ENCODE measurements around the gene MPZ. TPM values are rescaled to one million over a fixed set of nuclear protein-coding genes. Genes with fewer than 3 reads are reported as not detected.

The MPZ gene
- total and polyA plus RNA-seq, 9 of the 15 experiments (the other 6 are each of a cell fraction or from before 2014, with no cell fraction given): 0.22 to 16.6 (median 10.9) TPM

DNA sequence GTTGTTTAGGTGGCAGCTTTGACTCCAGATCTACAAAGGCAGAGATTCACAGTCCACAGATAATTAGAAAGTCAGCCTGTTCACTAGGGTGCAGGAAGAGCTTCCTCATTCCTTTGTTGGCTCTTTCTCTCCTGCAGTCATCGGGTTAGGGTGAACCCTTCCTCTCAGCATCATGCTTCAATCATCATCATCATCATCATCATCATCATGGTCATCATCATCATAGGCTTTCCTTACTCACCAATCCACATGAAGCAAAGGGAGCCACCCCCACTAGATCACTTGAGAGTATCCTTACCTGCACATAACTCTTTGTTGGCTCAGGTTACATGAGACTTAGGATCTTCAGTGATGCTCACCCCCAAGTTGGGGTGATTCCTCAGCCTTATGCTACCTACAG, 19.0 kb downstream of the MPZ start:
- Histone ChIP-seq H3K9me3 (replicated peaks; ENCODE audit: control insufficient read depth, insufficient read depth, low read depth, low read length) (no peaks in the 10 kb centered on the region), H2AFZ (ENCODE audit: low read depth, low read length) (0 out of 2 replicates have a peak overlapping the region, but pooled peaks have one; percentile 1), H4K20me1 (replicated peaks; ENCODE audit: control insufficient read depth, insufficient read depth, low read length) (no peaks in the 10 kb centered on the region), H3K9ac (ENCODE audit: insufficient read depth in 1 of 2, low read depth in 2 of 2, low read length in 2 of 2) (no peak overlapping the region), H3K9me1 (ENCODE audit: control insufficient read depth, insufficient read depth, low read length) (no peaks in the 10 kb centered on the region), H3K4me1 (replicated peaks in 1 of 2; ENCODE audit: control insufficient read depth in 2 of 2, insufficient read depth in 2 of 2, low read length in 2 of 2) (peaks cover 0 to 3% of the 10 kb centered on the region in 2 experiments; a peak in 1 of 5 replicates), H3K27me3 (ENCODE audit: control insufficient read depth in 2 of 2, insufficient read depth in 2 of 2, low read length in 2 of 2) (no peaks in the 10 kb centered on the region), H3K4me2 (ENCODE audit: insufficient read depth, low read length) (no peak overlapping the region), H3K36me3 (ENCODE audit: control insufficient read depth, insufficient read depth, low read length) (no peaks in the 10 kb centered on the region), H3K27ac (ENCODE audit: extremely low read depth, low read depth, low read length) (no peak overlapping the region), H3K4me3 (no peak overlapping the region), H3K79me2 (ENCODE audit: control insufficient read depth, insufficient read depth, low read length) (no peaks in the 10 kb centered on the region)
- no peak for ATAC-seq
- DNase-seq (ENCODE audit: extremely low read depth in 1 of 4, low spot score in 3 of 4): no peak
- TF ChIP-seq JUN (IDR thresholded peaks at IDR 0.05; ENCODE audit: borderline replicate concordance, low read depth, low read length) (no peak), JUN (CRISPR knock-in tag; IDR thresholded peaks at IDR 0.05; ENCODE audit: borderline replicate concordance) (no peak)
- WGBS (ENCODE audit: insufficient coverage, low coverage, missing lambda C conversion rate): 20% methylated on average over 1 of the region's 1 CpG
- no peak for FAIRE-seq
- POLR2A ChIA-PET: interaction anchor here (0.7 to 1.3 kb wide), 2 partner anchors 8 to 52 kb away, joined by 3 read pairs; no protein-coding TSS in a partner anchor
- in situ Hi-C loops (cut with MboI): loop anchor here (5.0 kb wide), 1 partner anchor 58 kb away; no protein-coding TSS in a partner anchor
- CTCF ChIA-PET (ENCODE audit: low intra/inter-chr PET ratio): interaction anchor here (0.7 to 1.7 kb wide), 2 partner anchors 62 to 64 kb away, joined by 3 to 7 read pairs; no protein-coding TSS in a partner anchor
- intact Hi-C loops (cut with micrococcal nuclease): loop anchor here (2.0 kb wide), 1 partner anchor 64 kb away; the partner anchor contains the start of gene TOMM40L
- BruUV-seq (replicated peaks): no TSS peak

DNA sequence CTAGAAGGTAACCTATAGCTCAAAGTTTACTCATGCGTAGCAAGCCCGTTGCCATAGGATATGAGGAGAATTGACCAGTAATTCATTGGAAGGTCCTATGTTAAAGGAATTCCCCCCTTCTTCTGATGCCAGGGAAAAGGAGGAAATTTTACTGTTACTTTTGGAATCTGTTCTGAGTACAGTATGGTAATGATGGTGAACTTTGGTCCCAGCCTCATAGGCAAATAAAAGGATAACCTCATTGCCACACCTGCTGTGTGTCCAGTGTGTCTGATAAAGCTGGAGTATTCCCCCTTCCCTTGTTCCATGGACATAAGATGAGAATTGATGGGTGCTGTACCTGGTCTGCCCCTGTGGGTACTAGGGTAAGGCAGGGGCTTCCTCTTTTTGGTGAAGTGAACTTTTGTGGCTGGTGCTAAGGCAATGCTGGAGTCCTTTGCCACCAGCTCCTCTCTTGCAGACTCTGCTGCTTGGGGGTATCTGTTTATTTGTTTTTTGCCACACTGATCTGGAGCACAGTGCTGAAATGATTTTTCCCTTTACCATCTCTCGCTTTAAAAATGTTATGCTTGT, 22.2 kb downstream of the MPZ start:
- ChIA-PET CTCF (ENCODE audit: low intra/inter-chr PET ratio) (no interaction called here), POLR2A (interaction anchor here (0.6 kb wide), 1 partner anchor 71 kb away, joined by 3 read pairs; no protein-coding TSS in a partner anchor)
- no peaks in the 10 kb centered on the region for H3K9me1 ChIP-seq (ENCODE audit: control insufficient read depth, insufficient read depth, low read length)
- no peaks in the 10 kb centered on the region for H3K4me1 ChIP-seq (replicated peaks in 1 of 2; ENCODE audit: control insufficient read depth in 2 of 2, insufficient read depth in 2 of 2, low read length in 2 of 2)
- no TSS peak for BruUV-seq (replicated peaks)
- ATAC-seq (no peak), FAIRE-seq (no peak), DNase-seq (ENCODE audit: extremely low read depth in 1 of 4, low spot score in 3 of 4) (no peak)
- intact Hi-C loops (cut with micrococcal nuclease) (no loop called here), in situ Hi-C loops (cut with MboI) (no loop called here)
- 12% methylated on average over 3 of the region's 3 CpGs for WGBS (ENCODE audit: insufficient coverage, low coverage, missing lambda C conversion rate)
- H3K9me3 ChIP-seq (replicated peaks; ENCODE audit: control insufficient read depth, insufficient read depth, low read depth, low read length): no peaks in the 10 kb centered on the region
- H2AFZ ChIP-seq (ENCODE audit: low read depth, low read length): no peak overlapping the region
- H3K27ac ChIP-seq (ENCODE audit: extremely low read depth, low read depth, low read length): no peak overlapping the region
- no peaks in the 10 kb centered on the region for H3K36me3 ChIP-seq (ENCODE audit: control insufficient read depth, insufficient read depth, low read length)
- no peak overlapping the region for H3K4me2 ChIP-seq (ENCODE audit: insufficient read depth, low read length)
- no peak overlapping the region for H3K9ac ChIP-seq (ENCODE audit: insufficient read depth in 1 of 2, low read depth in 2 of 2, low read length in 2 of 2)
- no peaks in the 10 kb centered on the region for H4K20me1 ChIP-seq (replicated peaks; ENCODE audit: control insufficient read depth, insufficient read depth, low read length)
- no peak overlapping the region for H3K4me3 ChIP-seq
- peak; percentile 60; the same call in 1 of the 2 replicates for TF ChIP-seq SPI1 (IDR thresholded peaks at IDR 0.05; ENCODE audit: borderline replicate concordance, low read depth, low read length)
- TF ChIP-seq, protein P1, sequence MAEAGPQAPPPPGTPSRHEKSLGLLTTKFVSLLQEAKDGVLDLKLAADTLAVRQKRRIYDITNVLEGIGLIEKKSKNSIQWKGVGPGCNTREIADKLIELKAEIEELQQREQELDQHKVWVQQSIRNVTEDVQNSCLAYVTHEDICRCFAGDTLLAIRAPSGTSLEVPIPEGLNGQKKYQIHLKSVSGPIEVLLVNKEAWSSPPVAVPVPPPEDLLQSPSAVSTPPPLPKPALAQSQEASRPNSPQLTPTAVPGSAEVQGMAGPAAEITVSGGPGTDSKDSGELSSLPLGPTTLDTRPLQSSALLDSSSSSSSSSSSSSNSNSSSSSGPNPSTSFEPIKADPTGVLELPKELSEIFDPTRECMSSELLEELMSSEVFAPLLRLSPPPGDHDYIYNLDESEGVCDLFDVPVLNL (CRISPR knock-in tag; IDR thresholded peaks at IDR 0.05; ENCODE audit: low read depth): no peak
- peaks cover 10 to 12% of the 10 kb centered on the region in 2 experiments for H3K27me3 ChIP-seq (ENCODE audit: control insufficient read depth in 2 of 2, insufficient read depth in 2 of 2, low read length in 2 of 2)
- H3K79me2 ChIP-seq (ENCODE audit: control insufficient read depth, insufficient read depth, low read length): no peaks in the 10 kb centered on the region
